Smooth muscle cell (in vitro differentiated cells): Measurements from ENCODE around the gene TMC6. TPM values are rescaled to one million over a fixed set of nuclear protein-coding genes. Genes with fewer than 3 reads are reported as not detected.
A peak's percentile ranks its signal among the peaks of the same experiment; 100 is the strongest.

Experiments used
- DNase-seq: peaks from one replicate; lab custom pipeline; 2025; ENCODE audit not compliant: unreplicated experiment; lab: John Stamatoyannopoulos, UW
- H2AFZ ChIP-seq: fragments of 200-600 bp; sonication (generic); 2 replicates; pipeline ENCODE4 v1.6.0; 2016; ENCODE audit warnings: antibody characterized with exemption, low read depth, mild to moderate bottlenecking
- H3F3A ChIP-seq: fragments of 200-600 bp; sonication (generic); 2 replicates; pipeline ENCODE4 v1.6.0; 2017; ENCODE audit warnings: antibody characterized with exemption, low read depth
- H3K27ac ChIP-seq: fragments of 200-600 bp; sonication (generic); 2 replicates; pipeline ENCODE4 v1.5.1; 2016; ENCODE audit warnings: low read depth, mild to moderate bottlenecking
- H3K27me3 ChIP-seq: fragments of 200-600 bp; sonication (generic); 2 replicates; pipeline ENCODE4 v1.6.1; 2016; ENCODE audit warnings: low read depth, mild to moderate bottlenecking
- H3K36me3 ChIP-seq: fragments of 200-600 bp; sonication (generic); 2 replicates; pipeline ENCODE4 v1.5.1; 2016; ENCODE audit warnings: low read depth
- H3K4me1 ChIP-seq: fragments of 200-600 bp; sonication (generic); 2 replicates; pipeline ENCODE4 v1.5.1; 2016; ENCODE audit warnings: low read depth
- H3K4me2 ChIP-seq: fragments of 200-600 bp; sonication (generic); 2 replicates; pipeline ENCODE4 v1.6.0; 2016; ENCODE audit warnings: mild to moderate bottlenecking
- H3K4me3 ChIP-seq: fragments of 200-600 bp; sonication (generic); 2 replicates; pipeline ENCODE4 v1.5.1; 2016; ENCODE audit warnings: mild to moderate bottlenecking
- H3K79me2 ChIP-seq: fragments of 200-600 bp; sonication (generic); 2 replicates; pipeline ENCODE4 v1.6.0; 2016; ENCODE audit warnings: low read depth, mild to moderate bottlenecking
- H3K9ac ChIP-seq: fragments of 200-600 bp; sonication (generic); 2 replicates; pipeline ENCODE4 v1.6.0; 2016; ENCODE audit warnings: low read depth
- H3K9me3 ChIP-seq: fragments of 200-600 bp; sonication (generic); replicated peaks from 2 replicates; pipeline ENCODE4 v1.5.1; 2016; ENCODE audit warnings: low read depth
- H4K20me1 ChIP-seq: fragments of 200-600 bp; sonication (generic); 2 replicates; pipeline ENCODE4 v1.6.0; 2016; ENCODE audit warnings: low read depth
- CTCF ChIP-seq: fragments of 200-600 bp; sonication (generic); IDR thresholded peaks from 2 replicates; pipeline ENCODE4 v1.5.1; 2017; ENCODE audit warnings: borderline replicate concordance, mild to moderate bottlenecking, antibody characterized with exemption; ENCODE audit not compliant: insufficient read depth, poor library complexity, severe bottlenecking
- WGBS: methylation state at CpG from one replicate; pipeline ENCODE4 v1.1.7; 2016; ENCODE audit warnings: low lambda C conversion rate; 5-methylcytosine and 5-hydroxymethylcytosine counted together
- polyA plus RNA-seq: library from polyadenylated mRNA; unstranded; fragments of >200 nt; fragmentation: Nextera tagmentation; extraction: Ambion mirVana; gene quantifications from 2 replicates; pipeline ENCODE4 v1.2.1, GENCODE V29; 2016
- total RNA-seq: library from RNA; depleted of rRNA; stranded (reverse); fragments of >200 nt; gene quantifications from 2 replicates; pipeline ENCODE4 v1.2.3, GENCODE V29; 2014

TMC6 gene
- total and polyA plus RNA-seq, 2 experiments from 2014 or later = 40.2 to 42.2 TPM

DNA sequence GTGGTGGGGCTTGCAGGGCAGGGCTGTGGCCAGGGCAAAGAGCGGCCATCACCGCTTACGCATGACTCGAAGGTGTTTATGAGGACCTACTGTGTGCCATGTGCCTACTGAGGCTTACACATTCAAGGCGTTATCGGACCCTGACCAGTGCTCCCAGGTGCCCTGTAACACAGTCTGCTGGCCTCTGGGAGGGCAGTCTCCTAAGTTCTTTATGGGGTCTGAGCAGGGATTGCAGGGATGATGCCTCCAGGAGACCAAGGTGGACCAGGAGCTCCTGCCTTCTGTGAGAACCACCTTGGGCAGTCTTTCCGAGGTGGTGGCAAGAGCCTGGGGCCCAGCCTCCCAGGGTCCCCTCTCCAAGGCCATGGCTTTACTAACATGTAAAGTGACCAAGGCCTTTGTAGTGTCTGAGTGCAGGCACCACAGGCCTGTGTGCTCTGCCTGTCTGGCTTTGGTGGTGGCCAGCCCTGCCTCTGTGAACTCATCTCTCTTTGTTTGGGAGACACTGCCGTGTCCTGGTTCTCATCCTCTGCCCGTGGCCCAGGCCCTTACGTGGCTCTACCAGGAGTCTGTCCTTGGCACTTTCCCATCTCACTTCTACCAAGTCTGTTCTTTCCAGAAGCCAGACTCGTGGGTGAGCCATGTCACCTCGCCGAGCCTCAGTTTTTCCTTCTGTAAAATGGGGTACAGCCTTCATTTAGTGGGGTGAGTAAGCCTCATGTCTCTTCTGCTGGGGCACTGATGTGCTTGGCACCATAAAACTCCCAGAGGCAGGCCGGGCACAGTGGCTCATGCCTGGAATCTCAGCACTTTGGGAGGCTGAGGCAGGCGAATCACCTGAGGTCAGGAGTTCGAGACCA, 36.4 kb upstream of the TMC6 start:
- Histone ChIP-seq H3K9me3 (no peaks in the 10 kb centered on the region), H2AFZ (no peak overlapping the region), H3K4me2 (no peak overlapping the region), H3K79me2 (no peaks in the 10 kb centered on the region), H3K4me1 (no peaks in the 10 kb centered on the region), H4K20me1 (peaks cover 10% of the 10 kb centered on the region), H3K4me3 (no peak overlapping the region), H3K9ac (no peak overlapping the region), H3F3A (no peaks in the 10 kb centered on the region), H3K36me3 (no peaks in the 10 kb centered on the region), H3K27me3 (no peaks in the 10 kb centered on the region), H3K27ac (no peak overlapping the region)
- TF ChIP-seq CTCF = no peak
- no peak for DNase-seq
- WGBS = 95% methylated on average over 16 of the region's 16 CpGs

- no peaks in the 10 kb centered on the region for H3K9me3 ChIP-seq
- no peak overlapping the region for H3K4me2 ChIP-seq
- H3K9ac ChIP-seq = no peak overlapping the region
- no peaks in the 10 kb centered on the region for H3K4me1 ChIP-seq
- no peaks in the 10 kb centered on the region for H3K27me3 ChIP-seq
- H3K36me3 ChIP-seq = no peaks in the 10 kb centered on the region
- TF ChIP-seq CTCF = no peak
- H3K27ac ChIP-seq = no peak overlapping the region
- H3K4me3 ChIP-seq = no peak overlapping the region
- WGBS = 93% methylated on average over 22 of the region's 22 CpGs
- H2AFZ ChIP-seq = no peak overlapping the region
- H3K79me2 ChIP-seq = no peaks in the 10 kb centered on the region
- no peak for DNase-seq
- H3F3A ChIP-seq = peaks cover 4% of the 10 kb centered on the region
- peaks cover 1% of the 10 kb centered on the region for H4K20me1 ChIP-seq
Observed at GRCh38 chr17:78163881-78164747, 35.6 kb upstream of the TMC6 start.

- Histone ChIP-seq H2AFZ (no peak overlapping the region), H3F3A (peaks cover 4% of the 10 kb centered on the region), H3K9ac (no peak overlapping the region), H3K79me2 (no peaks in the 10 kb centered on the region), H3K4me1 (no peaks in the 10 kb centered on the region), H3K4me2 (no peak overlapping the region), H3K9me3 (no peaks in the 10 kb centered on the region), H3K4me3 (no peak overlapping the region), H3K27me3 (no peaks in the 10 kb centered on the region), H4K20me1 (no peaks in the 10 kb centered on the region), H3K27ac (peak overlapping the region; percentile 66), H3K36me3 (no peaks in the 10 kb centered on the region)
- no peak for DNase-seq
- 46% methylated on average over 10 of the region's 10 CpGs for WGBS
- no peak for TF ChIP-seq CTCF
Observed at GRCh38 chr17:78159575-78160158, 31.1 kb upstream of the TMC6 start.
